ENCODE data around the gene YAP1. TPM values are rescaled to one million over a fixed set of nuclear protein-coding genes. Genes with fewer than 3 reads are reported as not detected.

The YAP1 gene
- polyA plus RNA-seq, 3 donors = not detected

- H3K4me1 Mint-ChIP-seq = peaks cover 13% of the 10 kb centered on the region
- TF ChIP-seq CTCF (IDR thresholded peaks at IDR 0.05) = no peak
- no CpG with 5 or more reads among the region's 1 CpG for WGBS (ENCODE audit: insufficient coverage)
- peaks cover 0 to 5% (median 0%) of the 10 kb centered on the region in 7 donors for H3K9me3 Mint-ChIP-seq
- peaks cover 39 to 55% (median 52%) of the 10 kb centered on the region in 3 donors for H3K27me3 Mint-ChIP-seq (ENCODE audit: low read depth in 3 of 3)
- Histone ChIP-seq H4K20me1 (ENCODE audit: insufficient read depth, low read length) (no peaks in the 10 kb centered on the region), H3K4me2 (replicated peaks; ENCODE audit: extremely low read depth, low read length, poor library complexity, severe bottlenecking) (no peak overlapping the region), H3K36me3 (replicated peaks in 1 of 2; ENCODE audit: control insufficient read depth in 1 of 2, insufficient read depth in 2 of 2, low read length in 2 of 2) (no peaks in the 10 kb centered on the region), H3K9ac (ENCODE audit: insufficient read depth, low read length, poor library complexity, severe bottlenecking) (no peak overlapping the region), H2AFZ (ENCODE audit: insufficient read depth, low read depth, low read length, poor library complexity, severe bottlenecking) (no peak overlapping the region), H3K9me3 (replicated peaks in 1 of 2; ENCODE audit: control insufficient read depth in 1 of 2, insufficient read depth in 1 of 2, low read length in 2 of 2) (no peaks in the 10 kb centered on the region), H3K27ac (ENCODE audit: low read depth in 1 of 2, low read length in 2 of 2) (no peak overlapping the region), H3K27me3 (ENCODE audit: control insufficient read depth in 2 of 2, insufficient read depth in 2 of 2, low read length in 2 of 2) (peaks cover 35 to 44% of the 10 kb centered on the region in 2 donors), H3K4me1 (ENCODE audit: control insufficient read depth in 1 of 2, insufficient read depth in 2 of 2, low read length in 2 of 2) (peaks cover 6 to 8% of the 10 kb centered on the region in 2 donors), H3K79me2 (ENCODE audit: insufficient read depth, low read length) (no peaks in the 10 kb centered on the region), H3K4me3 (replicated peaks in 1 of 3; ENCODE audit: low read depth in 2 of 3, low read length in 3 of 3) (no peak overlapping the region)
- no peak overlapping the region for H3K27ac Mint-ChIP-seq
- intact Hi-C loops (cut with micrococcal nuclease) = no loop called here
- no peak overlapping the region for H3K4me3 Mint-ChIP-seq
- H3K36me3 Mint-ChIP-seq = peaks cover 2% of the 10 kb centered on the region in 2 donors
- no peak for DNase-seq
Measured at GRCh38 chr11:102266099-102266498, 155.9 kb downstream of the YAP1 start.

GRCh38 chr11:102267609-102268008, 157.4 kb downstream of the YAP1 start:
- no peaks in the 10 kb centered on the region for H3K9me3 ChIP-seq (replicated peaks in 1 of 2; ENCODE audit: control insufficient read depth in 1 of 2, insufficient read depth in 1 of 2, low read length in 2 of 2)
- Mint-ChIP-seq H3K36me3 (peaks cover 2% of the 10 kb centered on the region in 2 donors), H3K4me3 (peak overlapping the region in 1 of 2 donors; percentile 78), H3K27me3 (ENCODE audit: low read depth in 3 of 3) (peaks cover 46 to 66% (median 60%) of the 10 kb centered on the region in 3 donors), H3K4me1 (peaks cover 13% of the 10 kb centered on the region), H3K27ac (no peak overlapping the region), H3K9me3 (peaks cover 0 to 5% (median 0%) of the 10 kb centered on the region in 7 donors)
- TF ChIP-seq CTCF (IDR thresholded peaks at IDR 0.05) = no peak
- no peaks in the 10 kb centered on the region for H3K79me2 ChIP-seq (ENCODE audit: insufficient read depth, low read length)
- no peaks in the 10 kb centered on the region for H3K36me3 ChIP-seq (replicated peaks in 1 of 2; ENCODE audit: control insufficient read depth in 1 of 2, insufficient read depth in 2 of 2, low read length in 2 of 2)
- no peak overlapping the region for H3K27ac ChIP-seq (ENCODE audit: low read depth in 1 of 2, low read length in 2 of 2)
- H2AFZ ChIP-seq (ENCODE audit: insufficient read depth, low read depth, low read length, poor library complexity, severe bottlenecking) = no peak overlapping the region
- intact Hi-C loops (cut with micrococcal nuclease) = no loop called here
- H3K4me2 ChIP-seq (replicated peaks; ENCODE audit: extremely low read depth, low read length, poor library complexity, severe bottlenecking) = no peak overlapping the region
- no peak for DNase-seq
- no peak overlapping the region for H3K4me3 ChIP-seq (replicated peaks in 1 of 3; ENCODE audit: low read depth in 2 of 3, low read length in 3 of 3)
- peaks cover 6 to 8% of the 10 kb centered on the region in 2 donors for H3K4me1 ChIP-seq (ENCODE audit: control insufficient read depth in 1 of 2, insufficient read depth in 2 of 2, low read length in 2 of 2)
- H3K27me3 ChIP-seq (ENCODE audit: control insufficient read depth in 2 of 2, insufficient read depth in 2 of 2, low read length in 2 of 2) = peaks cover 39 to 59% of the 10 kb centered on the region in 2 donors
- 100% methylated on average over 1 of the region's 5 CpGs for WGBS (ENCODE audit: insufficient coverage)
- no peak overlapping the region for H3K9ac ChIP-seq (ENCODE audit: insufficient read depth, low read length, poor library complexity, severe bottlenecking)
- H4K20me1 ChIP-seq (ENCODE audit: insufficient read depth, low read length) = no peaks in the 10 kb centered on the region

Data from CD14-positive monocyte (primary cell).